NCI-H2196 treated with DMSO at 0.1 percent for 48 hours (cell line): ENCODE data around the gene METTL4.
"Not testable (repeated sequence)": the region's sequence is repeated elsewhere in the genome, so short reads cannot be mapped to it uniquely, and the experiment has no call there.

ENCODE experiments used
- DNase-seq: peaks from one replicate; lab custom pipeline; 2025; ENCODE audit not compliant: unreplicated experiment; lab: John Stamatoyannopoulos, UW

The METTL4 gene

DNA sequence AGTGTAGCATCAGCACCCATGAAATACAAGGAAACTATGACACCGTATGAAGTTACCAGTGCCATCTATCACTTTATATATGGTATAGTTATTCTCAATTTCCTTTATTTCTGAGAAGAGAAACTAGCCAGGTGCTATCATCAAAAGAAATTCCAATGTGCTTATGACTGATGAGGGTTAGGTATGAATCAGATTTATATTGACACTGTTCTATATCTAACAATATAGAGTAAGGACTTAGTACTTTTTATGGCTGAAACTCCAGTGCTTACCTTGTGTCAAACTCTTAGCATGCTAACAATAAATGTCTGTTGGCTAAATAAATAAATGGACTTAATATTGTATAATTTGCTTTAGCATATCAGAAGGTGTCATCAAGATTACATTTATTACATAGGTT is 6.9 kb downstream of the METTL4 start:
- no peak for DNase-seq

- DNase-seq: no peak
These were observed 12.1 kb downstream of the METTL4 start for GRCh38 chr18:2559249-2559648.

GRCh38 chr18:2557536-2557935 is 13.8 kb downstream of the METTL4 start:
- no peak for DNase-seq

- no peak for DNase-seq
These were observed 15.4 kb downstream of the METTL4 start for GRCh38 chr18:2555895-2556294.

GRCh38 chr18:2554696-2555095 is 16.6 kb downstream of the METTL4 start:
- no peak for DNase-seq

GRCh38 chr18:2551425-2551824 is 19.9 kb downstream of the METTL4 start:
- DNase-seq: no peak

DNA sequence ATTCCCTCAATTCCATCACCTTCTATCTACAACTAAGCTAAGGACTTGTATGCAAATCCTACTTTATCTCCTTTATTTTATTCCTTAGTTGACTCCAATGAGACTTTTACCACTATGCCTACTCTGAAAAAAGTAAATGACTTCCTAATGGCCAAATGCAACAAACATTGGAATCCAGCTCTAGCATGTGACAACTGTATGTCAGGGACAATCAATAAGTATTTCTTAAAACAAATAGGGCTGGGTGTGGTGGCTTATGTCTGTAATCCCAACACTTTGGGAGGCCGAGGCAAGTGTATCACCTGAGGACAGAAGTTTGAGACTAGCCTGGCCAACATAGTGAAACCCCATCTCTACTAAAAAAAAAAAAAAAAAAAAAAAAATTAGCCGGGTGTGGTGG is 21.8 kb downstream of the METTL4 start:
- DNase-seq: no peak

GRCh38 chr18:2547477-2548087 is 23.7 kb downstream of the METTL4 start:
- peak; percentile 26 for DNase-seq

GRCh38 chr18:2545155-2545554 is 26.1 kb downstream of the METTL4 start:
- DNase-seq: no peak

DNA sequence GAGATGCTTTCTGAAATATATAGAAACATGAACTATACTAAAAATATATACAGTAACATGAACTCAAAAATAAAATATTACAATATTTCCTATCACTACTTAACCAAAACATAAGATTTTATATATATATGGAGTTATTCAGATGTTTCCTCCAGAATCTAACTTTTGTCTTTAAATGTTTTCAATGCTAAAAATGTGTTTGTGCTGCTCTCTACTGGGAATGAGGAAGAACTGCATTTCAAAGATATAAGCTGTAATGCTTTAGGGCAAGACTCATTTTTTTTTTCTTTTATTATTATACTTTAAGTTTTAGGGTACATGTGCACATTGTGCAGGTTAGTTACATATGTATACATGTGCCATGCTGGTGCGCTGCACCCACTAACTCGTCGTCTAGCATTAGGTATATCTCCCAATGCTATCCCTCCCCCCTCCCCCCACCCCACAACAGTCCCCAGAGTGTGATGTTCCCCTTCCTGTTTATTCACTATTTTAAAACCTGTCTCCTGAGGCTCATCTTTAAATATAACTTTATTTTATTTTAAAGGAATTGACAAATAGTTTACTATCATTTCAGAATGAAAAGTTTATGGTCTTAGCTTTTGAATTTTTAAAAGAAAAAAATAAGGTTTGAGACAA is 29.3 kb downstream of the METTL4 start:
- DNase-seq: peak; percentile 40

DNA sequence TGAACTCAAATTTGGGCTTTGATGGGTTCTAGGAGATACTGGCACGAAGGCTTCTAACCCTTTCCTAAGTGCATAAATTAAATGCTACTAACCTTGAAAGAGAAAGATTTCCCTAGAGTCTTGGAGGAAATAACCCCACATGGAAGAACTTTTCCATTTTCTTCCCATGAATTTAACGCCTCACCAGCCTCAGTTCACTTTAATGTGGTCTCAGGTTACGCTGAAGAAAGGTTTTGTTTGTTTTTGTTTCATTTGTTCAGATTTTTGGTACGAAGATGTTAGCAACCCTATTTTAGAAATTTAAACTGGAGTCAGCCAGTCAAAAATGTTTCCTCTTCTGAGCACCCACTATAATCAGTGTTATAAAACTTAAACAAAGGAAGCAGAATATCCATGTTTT is 30.7 kb downstream of the METTL4 start:
- no peak for DNase-seq

DNA sequence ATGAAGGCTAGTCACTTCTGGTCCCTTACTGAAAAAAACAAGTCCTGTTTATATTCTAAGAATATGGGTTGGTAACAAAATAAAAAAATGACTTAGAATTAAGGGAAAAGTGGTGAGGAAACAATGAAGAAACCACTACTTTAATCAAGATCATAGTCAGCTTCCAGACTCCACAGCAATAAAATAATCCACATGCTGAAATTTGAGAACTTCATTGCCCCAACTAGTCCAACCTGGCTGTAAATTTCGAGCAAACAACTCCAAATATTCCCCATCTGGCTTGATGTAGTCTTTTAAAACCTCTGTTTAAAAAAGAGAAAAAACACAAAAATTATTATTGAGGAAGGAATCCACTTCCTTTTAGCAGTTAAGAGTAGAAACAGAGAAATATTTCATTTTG is 32.5 kb downstream of the METTL4 start:
- no peak for DNase-seq

DNA sequence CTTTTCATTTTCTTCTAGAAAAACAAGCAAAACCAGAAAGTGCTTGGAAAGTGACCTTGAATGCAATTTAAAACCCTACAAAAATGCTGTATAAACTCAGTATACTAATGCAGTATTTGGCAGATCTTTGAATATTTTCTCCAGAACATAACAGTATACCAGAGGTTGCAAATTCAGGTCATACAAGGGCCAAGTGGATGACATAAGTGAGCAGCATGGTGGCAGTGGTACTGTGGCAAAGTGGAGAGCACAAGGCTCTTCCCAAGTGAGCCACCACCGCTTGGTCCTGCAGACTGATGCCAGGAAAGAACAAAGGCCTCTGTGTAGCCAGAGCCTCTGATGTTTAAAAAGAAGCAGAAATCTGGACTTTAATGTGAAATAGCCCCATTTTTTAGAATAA is 33.1 kb downstream of the METTL4 start:
- no peak for DNase-seq

DNA sequence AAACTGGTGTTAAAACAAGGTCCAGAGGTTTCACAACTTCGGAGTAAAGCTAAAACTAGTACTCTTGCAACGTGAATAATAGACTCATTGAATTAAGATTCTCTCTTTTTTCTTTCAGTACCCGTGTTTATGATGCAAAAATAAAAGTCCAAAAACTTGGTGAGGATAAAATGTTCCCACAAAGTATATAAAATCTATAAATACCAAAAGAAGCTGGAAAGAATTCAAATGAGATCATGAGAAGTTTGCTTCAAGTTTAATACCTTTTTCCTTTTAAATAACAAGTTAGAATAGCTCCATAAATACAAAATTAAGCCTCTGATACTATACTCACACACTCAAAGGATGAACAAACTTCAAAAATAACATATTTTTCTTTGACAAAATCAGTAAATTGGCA is 34.0 kb downstream of the METTL4 start:
- no peak for DNase-seq

DNA sequence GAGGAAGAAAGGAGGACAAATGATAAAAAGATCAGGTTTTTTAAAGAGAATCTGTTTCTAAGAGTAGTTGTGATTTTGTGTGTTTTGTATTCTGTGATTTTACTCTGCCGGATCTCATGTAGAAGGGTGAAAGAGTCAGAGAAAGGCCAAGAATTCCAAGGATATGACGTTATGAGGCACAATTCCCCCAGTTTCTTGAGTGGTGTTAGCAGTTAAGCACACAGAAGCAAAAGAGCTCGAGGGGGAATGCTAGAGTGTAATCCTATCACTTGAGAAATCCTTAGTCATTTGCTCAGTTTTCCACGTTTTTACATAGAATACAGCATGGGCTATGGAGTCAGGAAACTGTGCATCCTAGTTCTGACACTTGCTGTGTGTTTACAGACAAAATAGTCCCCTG is 34.8 kb downstream of the METTL4 start:
- DNase-seq: no peak

GRCh38 chr18:2536063-2536462 is 35.2 kb downstream of the METTL4 start:
- no peak for DNase-seq

DNA sequence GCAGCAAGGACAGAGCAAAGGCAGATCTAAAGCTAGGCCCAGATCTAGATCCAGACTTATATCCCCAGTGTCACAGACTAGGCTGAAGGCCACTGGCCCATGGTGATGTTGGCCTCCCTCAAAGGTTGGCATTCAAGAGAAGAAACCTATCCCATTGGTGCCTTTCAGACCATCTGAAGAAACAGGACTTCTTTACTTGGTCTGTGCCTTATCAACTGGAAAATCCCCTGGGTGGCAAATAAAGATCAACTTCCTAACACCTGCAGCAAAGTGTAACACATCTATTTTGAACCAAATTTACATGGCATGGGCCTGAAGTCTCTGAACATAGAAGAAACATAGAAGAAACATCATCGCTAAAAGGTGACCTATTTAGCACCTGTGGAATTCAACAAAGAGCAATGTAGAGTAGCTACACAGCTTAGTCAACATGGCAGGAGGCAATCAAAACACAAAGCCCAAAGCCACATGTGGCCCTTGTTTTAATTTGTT is 35.8 kb downstream of the METTL4 start:
- DNase-seq: no peak

GRCh38 chr18:2534906-2535305 is 36.4 kb downstream of the METTL4 start:
- DNase-seq: no peak

DNA sequence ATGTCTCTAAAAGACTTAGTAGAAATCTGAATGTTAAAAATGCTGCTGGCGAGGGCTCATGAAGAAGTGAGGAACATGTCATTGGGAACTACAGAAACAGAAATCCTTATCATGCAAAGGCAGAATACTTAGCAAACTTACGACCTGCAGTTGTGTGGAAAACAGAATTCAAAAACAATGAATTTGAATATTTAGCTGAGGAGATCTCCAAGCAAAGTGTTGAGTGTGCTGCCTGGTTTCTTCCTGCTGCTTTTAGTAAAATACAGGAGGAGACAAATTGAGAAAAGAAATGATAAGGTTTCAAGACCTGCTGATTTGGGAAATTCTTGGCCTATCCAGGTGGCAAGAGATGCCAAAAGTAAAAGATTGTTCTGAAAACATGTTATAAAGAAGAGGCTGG is 38.5 kb downstream of the METTL4 start:
- no peak for DNase-seq

DNA sequence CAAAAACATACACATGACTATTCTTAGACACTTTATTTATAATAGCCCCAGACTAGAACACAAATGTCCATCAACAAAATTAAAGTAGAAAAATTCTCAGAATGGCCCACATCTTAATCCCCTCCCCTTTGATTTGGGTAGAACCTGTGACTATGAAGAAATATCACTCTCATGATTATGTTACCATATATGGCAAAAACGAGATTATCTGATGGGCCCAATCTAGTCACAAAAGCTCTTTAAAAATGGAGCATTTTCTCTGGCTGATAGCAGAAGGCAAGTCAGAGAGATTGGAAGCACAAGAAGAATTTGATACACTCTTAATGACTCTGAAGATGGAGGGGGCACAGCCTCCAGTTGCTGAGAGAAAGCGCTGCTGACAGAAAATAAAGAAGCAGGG is 39.6 kb downstream of the METTL4 start:
- DNase-seq: no peak

DNA sequence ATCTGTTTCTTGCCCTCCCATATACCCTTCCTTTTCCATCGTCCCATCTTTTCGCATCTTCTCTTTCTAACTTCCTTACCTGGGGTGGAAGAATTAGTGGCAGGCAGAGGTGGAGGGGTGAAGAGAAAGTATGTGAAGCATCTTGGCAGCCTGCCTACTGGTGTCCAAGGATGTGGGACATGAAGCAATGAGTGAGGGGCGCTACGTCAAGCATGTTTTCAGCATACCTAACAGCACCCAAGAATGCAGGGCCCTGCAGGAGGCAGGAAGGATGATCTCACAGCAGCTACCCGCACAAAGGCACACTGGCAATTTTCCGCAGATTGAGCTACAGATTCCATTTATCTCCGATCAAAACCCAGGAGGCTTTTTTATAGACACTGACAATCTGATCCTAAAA is 42.2 kb downstream of the METTL4 start:
- no peak for DNase-seq

GRCh38 chr18:2526329-2526728 is 45.0 kb downstream of the METTL4 start:
- DNase-seq: no peak

DNA sequence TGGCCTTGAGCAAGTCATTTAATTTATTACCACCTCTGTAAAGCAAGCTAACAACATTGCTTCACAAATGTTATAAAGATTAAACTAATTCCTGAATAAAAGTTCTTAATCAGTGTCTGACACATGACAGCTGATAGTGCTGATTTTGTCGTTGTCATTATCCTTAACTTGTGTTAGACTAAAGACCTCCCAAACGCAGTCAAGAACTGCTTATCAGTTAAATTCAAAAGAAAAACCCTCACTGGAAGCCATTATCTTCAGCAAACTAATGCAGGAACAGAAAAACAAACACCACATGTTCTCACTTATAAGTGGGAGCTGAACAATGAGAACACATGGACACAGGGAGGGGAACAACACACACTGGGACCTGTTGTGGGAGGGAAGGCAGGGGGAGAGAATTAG is 46.5 kb downstream of the METTL4 start:
- DNase-seq: not testable (repeated sequence)
